Body of pancreas (tissue), 4 donors: Measurements from ENCODE around the gene TJP1.

Source experiments
- CTCF ChIP-seq, 7 experiments: fragments of 450-650 bp in 4 of 7; fragments of 200-600 bp in 3 of 7; sonication (generic) in 3 of 7; IDR thresholded peaks; one replicate each; pipeline ENCODE4 v1.5.1; 2016 to 2019; ENCODE audit warnings: antibody characterized with exemption in 7 of 7
- POLR2A ChIP-seq, 3 donors: fragments of 450-650 bp; IDR thresholded peaks; one replicate each; pipeline ENCODE4 v1.6.1; 2016; ENCODE audit warnings: antibody characterized with exemption in 3 of 3, mild to moderate bottlenecking in 2 of 3

- TF ChIP-seq CTCF (IDR thresholded peaks at IDR 0.05) (no peak), POLR2A (IDR thresholded peaks at IDR 0.05) (no peak)
These were observed 98.2 kb downstream of the TJP1 start for GRCh38 chr15:29724026-29724425.
